GM19438 (cell line): Measurements from ENCODE around the gene SPATA2.
A peak's percentile ranks its signal among the peaks of the same experiment; 100 is the strongest.

Experiments used
- ATAC-seq: cut with Tn5 transposase; IDR thresholded peaks from one replicate; pipeline ENCODE4 v1.9.1; 2021; ENCODE audit warnings: low read depth; ENCODE audit not compliant: unreplicated experiment

SPATA2 gene

GRCh38 chr20:49936153-49937026 lies 21.1 kb upstream of the SPATA2 start, which contains the start of gene RNF114:
TSS of gene RNF114 (plus strand) at chr20:49936397. CDS start at chr20:49936413, 16 bp downstream.
- ATAC-seq = peak; percentile 60

- peak; percentile 5 for ATAC-seq
These were observed 20.4 kb upstream of the SPATA2 start for GRCh38 chr20:49935746-49936152.

GRCh38 chr20:49929142-49929494 lies 13.8 kb upstream of the SPATA2 start:
- no peak for ATAC-seq

- no peak for ATAC-seq
These were observed 13.2 kb upstream of the SPATA2 start for GRCh38 chr20:49928411-49929141.

DNA sequence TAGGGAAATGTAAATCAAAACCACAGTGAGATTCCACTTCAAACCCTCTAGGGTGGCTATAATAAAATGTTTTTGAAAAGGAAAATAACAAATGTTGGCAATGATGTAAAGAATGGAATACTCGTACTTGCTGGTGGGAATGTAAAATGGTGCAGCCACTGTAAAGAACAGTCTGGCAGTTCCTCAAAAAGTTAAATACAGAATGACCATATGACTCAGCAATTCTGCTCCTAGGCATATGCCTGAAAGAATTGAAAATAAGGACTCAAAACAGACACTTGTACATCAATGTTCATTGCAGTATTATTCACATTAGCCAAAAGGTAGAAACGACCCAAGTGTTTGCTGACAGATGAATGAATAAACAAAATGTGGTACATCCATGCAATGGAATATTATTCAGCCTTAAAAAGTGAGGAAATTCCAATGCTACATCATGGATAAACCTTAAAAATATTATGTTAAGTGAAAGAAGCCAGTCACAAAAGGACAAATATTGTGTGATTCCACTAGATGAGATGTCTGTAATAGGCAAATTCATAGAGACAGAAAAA lies 10.6 kb upstream of the SPATA2 start:
- no peak for ATAC-seq

- no peak for ATAC-seq
These were observed 8.9 kb upstream of the SPATA2 start for GRCh38 chr20:49924247-49924646.

DNA sequence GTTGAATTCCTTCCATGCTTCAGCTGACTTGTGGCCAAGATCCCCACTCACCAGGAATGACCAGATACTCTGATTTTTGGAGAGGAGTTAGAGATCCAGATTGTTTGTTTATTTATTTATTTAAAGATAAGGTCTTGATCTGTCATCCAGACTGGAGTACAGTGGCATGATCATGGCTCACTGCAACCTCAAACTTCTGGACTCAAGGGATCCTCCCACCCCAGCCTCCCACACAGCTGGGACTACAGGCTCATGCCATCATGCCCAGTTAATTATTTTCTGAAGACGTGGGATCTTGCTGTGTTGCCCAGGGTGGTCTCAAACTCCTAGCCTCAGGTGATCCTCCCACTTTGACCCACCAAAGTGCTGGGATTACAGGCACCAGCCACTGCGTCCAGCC lies 4.1 kb upstream of the SPATA2 start:
- no peak for ATAC-seq

- ATAC-seq = no peak
These were observed 3.7 kb upstream of the SPATA2 start for GRCh38 chr20:49919009-49919408.

DNA sequence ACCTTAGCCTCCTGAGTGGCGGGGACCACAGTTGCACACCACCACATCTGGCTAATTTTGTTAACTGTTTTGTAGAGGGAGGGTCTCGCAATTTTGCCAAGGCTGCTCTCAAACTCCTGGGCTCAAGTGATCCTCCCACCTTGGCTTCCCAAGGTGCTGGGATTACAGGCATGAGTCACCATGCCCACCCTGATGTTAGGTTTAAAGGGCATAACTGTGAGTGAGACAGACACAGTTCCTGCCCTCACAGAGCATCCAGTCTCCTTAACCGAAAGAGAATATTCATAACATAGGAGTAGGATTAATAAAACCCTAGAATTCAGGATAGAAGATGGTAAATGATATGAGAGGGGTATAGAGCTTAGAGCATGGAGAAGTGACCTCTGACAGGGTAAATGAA lies 3.1 kb upstream of the SPATA2 start:
- ATAC-seq = no peak

DNA sequence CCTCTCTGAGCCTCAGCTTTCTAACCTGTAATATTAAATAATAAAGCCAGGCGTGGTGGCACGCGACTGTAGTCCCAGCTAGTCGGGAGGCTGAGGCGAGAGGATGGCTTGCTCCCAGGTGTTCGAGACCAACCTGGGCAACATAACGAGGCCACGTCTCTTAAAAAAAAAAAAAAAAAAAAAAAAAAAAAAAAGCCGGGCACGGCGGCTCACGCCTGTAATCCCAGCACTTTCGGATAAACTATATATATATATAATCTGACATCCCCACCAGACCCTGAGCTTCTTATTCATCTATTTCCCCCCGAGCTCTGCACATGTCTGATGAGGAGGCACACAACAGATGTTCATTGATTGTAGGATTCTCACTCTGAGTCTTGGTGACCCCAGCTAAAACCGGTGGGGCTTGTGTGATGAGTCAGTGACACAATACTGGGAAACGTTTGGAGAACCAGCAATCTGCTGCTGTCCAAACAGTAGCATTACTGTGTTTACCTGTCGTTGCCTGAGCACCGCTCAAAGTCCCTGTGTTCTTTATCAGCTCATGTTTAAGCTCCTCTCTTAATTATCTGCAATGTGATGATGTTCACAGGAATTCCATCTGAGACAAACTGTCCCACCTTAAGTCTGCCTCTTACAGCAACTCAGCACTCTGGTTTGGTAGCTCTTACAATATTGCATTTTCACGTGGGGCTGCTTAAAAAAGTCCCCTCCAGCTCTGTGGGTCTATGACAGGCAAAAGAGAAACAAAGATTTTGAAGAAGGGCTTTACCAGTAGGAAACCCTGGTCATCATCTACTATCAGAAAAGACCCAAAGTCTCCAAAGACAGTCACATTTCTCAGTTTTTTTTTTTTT lies 1.0 kb upstream of the SPATA2 start:
- ATAC-seq = no peak

DNA sequence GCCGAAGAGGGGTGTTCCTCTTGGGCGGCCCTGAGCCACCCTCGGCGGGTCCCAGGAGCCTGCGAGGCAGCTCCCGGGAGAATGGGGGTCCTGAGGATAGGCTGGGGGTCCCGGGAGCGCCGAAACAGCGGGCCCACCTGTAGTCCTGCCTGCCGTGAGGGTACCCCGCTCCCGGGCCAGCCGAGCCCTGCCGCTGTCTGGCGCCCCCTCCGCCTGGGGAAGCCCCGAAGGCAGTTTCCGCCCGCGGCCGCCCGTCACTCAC lies 280 bp downstream of the SPATA2 start:
- ATAC-seq = no peak

- no peak for ATAC-seq
These were observed 815 bp downstream of the SPATA2 start for GRCh38 chr20:49914310-49915117.

DNA sequence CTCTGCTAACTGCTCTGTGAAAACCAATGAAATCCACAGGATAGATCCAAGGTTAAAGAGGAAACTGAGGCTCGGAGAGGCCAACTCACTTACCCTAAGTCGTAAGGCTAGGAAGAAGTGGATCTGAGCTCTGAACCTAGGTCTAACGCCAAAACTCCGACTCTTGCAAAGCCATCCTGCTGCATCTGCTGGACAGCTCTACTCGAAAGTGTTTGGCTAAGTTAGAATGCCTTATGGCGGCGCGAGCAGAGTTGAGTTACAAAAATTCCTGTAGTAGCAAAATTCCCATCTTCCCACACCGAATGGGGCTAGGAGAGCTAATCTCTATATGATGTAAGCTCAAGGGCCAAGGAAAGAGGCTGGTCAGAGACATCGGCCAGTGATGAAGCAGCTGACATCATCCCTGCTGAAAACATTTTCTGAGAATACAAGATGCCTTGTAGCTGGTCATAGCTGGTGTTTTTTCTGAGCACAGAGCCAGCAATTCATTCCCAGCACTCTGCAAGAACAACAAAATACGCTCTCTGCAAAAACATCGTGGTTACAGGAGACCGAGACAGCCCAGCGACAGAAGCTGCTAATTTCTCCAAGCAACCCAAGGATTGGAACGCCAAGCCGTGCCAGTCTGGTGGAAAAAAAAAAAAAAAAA lies 1.8 kb downstream of the SPATA2 start:
- ATAC-seq = no peak

GRCh38 chr20:49910340-49910706 lies 5.0 kb downstream of the SPATA2 start:
- ATAC-seq = no peak

GRCh38 chr20:49909499-49910339 lies 5.6 kb downstream of the SPATA2 start:
- ATAC-seq = no peak

DNA sequence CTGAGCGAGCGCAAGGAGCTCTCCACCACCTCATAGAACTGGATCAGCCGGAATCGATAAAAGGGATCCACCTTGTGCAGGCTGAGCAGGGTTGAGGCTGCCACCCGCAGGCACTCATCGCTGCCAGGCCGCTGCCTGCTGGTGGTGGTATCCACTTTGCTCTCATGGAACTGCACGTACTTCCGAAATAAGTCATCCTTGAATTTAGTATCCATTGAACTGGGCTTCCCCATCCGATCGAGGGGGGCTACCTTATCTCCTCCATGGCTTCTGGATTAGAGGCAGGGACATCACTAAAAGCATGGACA lies 7.1 kb downstream of the SPATA2 start:
- no peak for ATAC-seq

DNA sequence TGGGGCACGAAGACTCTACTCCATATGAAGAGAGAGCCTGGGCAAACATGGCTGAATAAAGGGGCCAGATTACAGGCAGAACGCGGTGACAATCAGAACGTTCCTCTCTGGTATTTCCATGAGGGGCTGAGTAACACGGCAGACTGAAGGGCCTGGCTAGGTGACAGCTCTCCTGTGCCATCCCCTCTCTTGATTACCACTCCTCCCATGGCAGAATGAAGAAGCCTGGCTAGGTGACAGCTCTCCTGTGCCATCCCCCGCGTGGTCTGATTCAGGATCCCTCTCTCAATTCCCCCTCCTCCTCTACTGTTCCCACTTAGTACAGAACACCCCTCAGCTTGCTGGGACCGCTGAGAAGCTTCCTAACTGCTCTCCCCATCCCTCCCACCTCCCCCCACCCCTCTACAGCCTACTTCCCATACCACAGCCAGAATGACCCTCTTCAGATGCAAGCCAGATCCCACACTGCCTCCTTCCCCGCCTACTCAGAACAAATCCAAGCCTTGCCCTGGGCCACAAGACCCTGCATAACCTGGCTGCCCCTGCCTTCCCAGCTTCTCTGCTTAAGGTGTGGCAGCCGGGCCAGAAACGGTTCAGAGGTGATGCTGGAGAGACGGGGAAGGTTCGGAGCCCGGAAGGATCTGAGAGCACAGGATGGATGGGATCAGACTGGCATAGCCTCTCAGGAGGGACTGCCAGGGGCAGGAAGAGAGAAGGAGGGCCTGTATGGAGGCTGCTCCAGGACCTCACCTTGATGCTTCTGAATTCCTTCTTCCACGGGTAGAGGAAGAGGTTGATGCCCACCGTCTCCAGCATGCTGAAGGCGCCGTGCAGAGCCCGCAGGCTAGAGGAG lies 7.7 kb downstream of the SPATA2 start:
- no peak for ATAC-seq

GRCh38 chr20:49906615-49907154 lies 8.6 kb downstream of the SPATA2 start:
- no peak for ATAC-seq
